ENCODE measurements around the gene HDAC4. TPM values are rescaled to one million over a fixed set of nuclear protein-coding genes. Genes with fewer than 3 reads are reported as not detected.

Gene HDAC4
- polyA plus RNA-seq, 2 of the 4 experiments (the other 2 are of a cell fraction): 8.6 to 10.4 TPM

DNA sequence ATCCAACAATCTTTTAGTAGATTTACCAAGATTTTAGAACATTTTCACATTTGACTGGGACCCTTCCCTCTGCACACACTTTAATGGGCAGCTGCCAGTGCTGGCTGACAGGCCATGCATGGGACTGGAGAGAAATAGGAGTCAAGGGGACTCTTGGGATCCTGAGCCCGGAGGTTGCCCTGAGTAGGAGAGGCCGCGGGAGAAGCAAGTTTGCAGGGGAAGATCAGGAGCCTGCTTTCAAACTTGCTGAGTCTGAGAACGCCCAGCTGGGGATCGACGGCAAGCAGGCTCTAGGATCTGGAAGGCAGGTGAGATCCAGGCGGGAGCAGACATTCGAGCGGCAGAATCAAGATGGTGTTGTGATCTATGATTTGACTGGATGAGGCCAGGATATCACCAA is 186.1 kb downstream of the HDAC4 start:
- H3K4me2 ChIP-seq: no peak overlapping the region
- CTCF ChIA-PET: interaction anchor here (1.0 kb wide), 1 partner anchor 38 kb away, joined by 4 read pairs; no protein-coding TSS in a partner anchor
- no peak overlapping the region for H3K27ac ChIP-seq
- DNase-seq (ENCODE audit: low read depth in 1 of 2, low spot score in 1 of 2) (no peak), ATAC-seq (no peak), FAIRE-seq (no peak)
- WGBS (ENCODE audit: missing lambda C conversion rate): 94% methylated on average over 9 of the region's 9 CpGs
- no peaks in the 10 kb centered on the region for H3K9me3 ChIP-seq
- no peak overlapping the region for H3K4me3 ChIP-seq
- 0 out of 3 replicates have a peak, but pooled peaks cover 7% of the 10 kb centered on the region for H3K4me1 ChIP-seq
- TF ChIP-seq, protein P1, sequence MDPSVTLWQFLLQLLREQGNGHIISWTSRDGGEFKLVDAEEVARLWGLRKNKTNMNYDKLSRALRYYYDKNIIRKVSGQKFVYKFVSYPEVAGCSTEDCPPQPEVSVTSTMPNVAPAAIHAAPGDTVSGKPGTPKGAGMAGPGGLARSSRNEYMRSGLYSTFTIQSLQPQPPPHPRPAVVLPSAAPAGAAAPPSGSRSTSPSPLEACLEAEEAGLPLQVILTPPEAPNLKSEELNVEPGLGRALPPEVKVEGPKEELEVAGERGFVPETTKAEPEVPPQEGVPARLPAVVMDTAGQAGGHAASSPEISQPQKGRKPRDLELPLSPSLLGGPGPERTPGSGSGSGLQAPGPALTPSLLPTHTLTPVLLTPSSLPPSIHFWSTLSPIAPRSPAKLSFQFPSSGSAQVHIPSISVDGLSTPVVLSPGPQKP (IDR thresholded peaks at IDR 0.05; ENCODE audit: low read depth, low read length): no peak
- TF ChIP-seq RNF2 (IDR thresholded peaks at IDR 0.05; ENCODE audit: borderline replicate concordance, low read depth): no peak
- TF ChIP-seq HEYL (CRISPR knock-in tag; IDR thresholded peaks at IDR 0.05): no peak
- TF ChIP-seq HOXA7 (CRISPR knock-in tag; IDR thresholded peaks at IDR 0.05): no peak
- no peak for TF ChIP-seq KDM5A (IDR thresholded peaks at IDR 0.05)
- TF ChIP-seq CHD4 (IDR thresholded peaks at IDR 0.05; ENCODE audit: borderline replicate concordance): no peak
- TF ChIP-seq MAZ (IDR thresholded peaks at IDR 0.05; ENCODE audit: borderline replicate concordance, low read depth, low read length): no peak
- no peak for TF ChIP-seq EHF (CRISPR knock-in tag; IDR thresholded peaks at IDR 0.05)
- TF ChIP-seq, protein P2, sequence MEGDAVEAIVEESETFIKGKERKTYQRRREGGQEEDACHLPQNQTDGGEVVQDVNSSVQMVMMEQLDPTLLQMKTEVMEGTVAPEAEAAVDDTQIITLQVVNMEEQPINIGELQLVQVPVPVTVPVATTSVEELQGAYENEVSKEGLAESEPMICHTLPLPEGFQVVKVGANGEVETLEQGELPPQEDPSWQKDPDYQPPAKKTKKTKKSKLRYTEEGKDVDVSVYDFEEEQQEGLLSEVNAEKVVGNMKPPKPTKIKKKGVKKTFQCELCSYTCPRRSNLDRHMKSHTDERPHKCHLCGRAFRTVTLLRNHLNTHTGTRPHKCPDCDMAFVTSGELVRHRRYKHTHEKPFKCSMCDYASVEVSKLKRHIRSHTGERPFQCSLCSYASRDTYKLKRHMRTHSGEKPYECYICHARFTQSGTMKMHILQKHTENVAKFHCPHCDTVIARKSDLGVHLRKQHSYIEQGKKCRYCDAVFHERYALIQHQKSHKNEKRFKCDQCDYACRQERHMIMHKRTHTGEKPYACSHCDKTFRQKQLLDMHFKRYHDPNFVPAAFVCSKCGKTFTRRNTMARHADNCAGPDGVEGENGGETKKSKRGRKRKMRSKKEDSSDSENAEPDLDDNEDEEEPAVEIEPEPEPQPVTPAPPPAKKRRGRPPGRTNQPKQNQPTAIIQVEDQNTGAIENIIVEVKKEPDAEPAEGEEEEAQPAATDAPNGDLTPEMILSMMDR (IDR thresholded peaks at IDR 0.05): no peak
- POLR2A ChIA-PET: no interaction called here

DNA sequence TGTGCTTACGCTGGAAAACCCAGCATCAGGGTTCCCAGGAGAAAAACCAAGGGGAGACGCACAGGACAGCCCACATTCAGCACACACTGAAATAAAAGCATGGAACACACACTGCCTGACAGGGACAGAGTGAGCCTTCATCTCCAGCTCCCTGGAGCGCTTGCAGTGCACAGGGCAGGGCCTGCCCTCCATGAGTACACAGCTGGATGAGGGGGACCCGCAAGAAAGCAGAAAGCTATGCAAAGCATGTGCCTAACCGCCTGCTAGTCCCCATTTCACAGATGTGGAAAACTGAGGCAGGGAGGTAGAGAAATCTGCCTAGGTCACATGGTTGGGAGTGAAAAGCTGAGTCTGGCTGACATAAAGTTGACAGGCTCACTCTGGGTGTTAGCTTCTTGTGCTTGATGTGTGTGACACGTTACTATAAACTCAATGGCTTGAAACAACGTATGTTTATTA is 187.1 kb downstream of the HDAC4 start:
- POLR2A ChIA-PET: no interaction called here
- Histone ChIP-seq H3K9me3 (no peaks in the 10 kb centered on the region), H3K4me3 (no peak overlapping the region), H3K4me1 (0 out of 3 replicates have a peak, but pooled peaks cover 7% of the 10 kb centered on the region), H3K27ac (no peak overlapping the region), H3K4me2 (no peak overlapping the region)
- CTCF ChIA-PET: interaction anchor here (1.3 kb wide), 1 partner anchor 10 kb away, joined by 3 read pairs; no protein-coding TSS in a partner anchor
- DNase-seq (ENCODE audit: low read depth in 1 of 2, low spot score in 1 of 2) (no peak), ATAC-seq (no peak), FAIRE-seq (no peak)
- 94% methylated on average over 7 of the region's 7 CpGs for WGBS (ENCODE audit: missing lambda C conversion rate)
- TF ChIP-seq EHMT2 (IDR thresholded peaks at IDR 0.05; ENCODE audit: low read depth) (no peak), CBX2 (IDR thresholded peaks at IDR 0.05; ENCODE audit: borderline replicate concordance, low read depth) (no peak), HOXB13 (CRISPR knock-in tag; IDR thresholded peaks at IDR 0.05; ENCODE audit: low read depth) (no peak)

DNA sequence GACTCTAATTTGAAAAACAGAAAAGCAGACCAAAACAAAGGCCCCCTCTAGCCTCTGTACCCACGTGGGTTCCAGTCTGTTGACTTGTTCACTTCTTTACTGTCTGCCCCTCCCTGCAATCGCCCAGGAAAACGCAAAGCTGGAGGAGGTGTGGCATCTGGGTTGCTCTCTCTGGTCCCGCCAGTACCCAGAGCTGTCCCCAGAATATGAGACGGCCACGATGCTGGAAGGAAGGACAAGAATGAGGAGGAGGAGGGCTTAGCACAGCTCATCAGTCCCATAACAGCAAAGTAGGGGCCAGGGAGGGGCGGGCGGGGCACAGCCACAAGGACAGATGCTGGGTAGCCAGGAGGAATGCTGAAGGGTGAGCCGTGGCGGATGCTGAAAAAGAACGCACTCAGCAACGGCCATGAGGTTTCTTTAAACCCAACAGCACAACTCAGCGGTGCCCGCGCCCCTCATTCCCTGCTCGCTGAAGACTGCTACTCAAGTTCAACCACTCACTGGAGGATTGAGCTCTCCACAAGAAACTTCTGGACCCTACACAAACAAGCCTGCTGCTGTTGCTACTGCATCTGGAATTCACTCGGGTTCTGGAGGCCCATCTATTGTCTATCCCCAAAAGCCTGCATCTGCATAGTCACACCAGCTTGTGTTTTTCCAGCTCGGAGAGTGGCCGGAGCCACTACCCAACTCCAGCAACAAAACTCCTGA is 187.7 kb downstream of the HDAC4 start:
- peak in 1 of 2 experiments; percentile 25; a peak in 1 of 6 replicates for ATAC-seq
- WGBS (ENCODE audit: missing lambda C conversion rate): 81% methylated on average over 17 of the region's 19 CpGs
- H3K4me2 ChIP-seq: no peak overlapping the region
- FAIRE-seq: no peak
- no peak overlapping the region for H3K4me3 ChIP-seq
- no peaks in the 10 kb centered on the region for H3K9me3 ChIP-seq
- POLR2A ChIA-PET: no interaction called here
- no peak for DNase-seq (ENCODE audit: low read depth in 1 of 2, low spot score in 1 of 2)
- TF ChIP-seq, protein P2 (IDR thresholded peaks at IDR 0.05): no peak
- TF ChIP-seq CHD2 (IDR thresholded peaks at IDR 0.05; ENCODE audit: low read length, partially characterized antibody): no peak
- TF ChIP-seq, protein P3, sequence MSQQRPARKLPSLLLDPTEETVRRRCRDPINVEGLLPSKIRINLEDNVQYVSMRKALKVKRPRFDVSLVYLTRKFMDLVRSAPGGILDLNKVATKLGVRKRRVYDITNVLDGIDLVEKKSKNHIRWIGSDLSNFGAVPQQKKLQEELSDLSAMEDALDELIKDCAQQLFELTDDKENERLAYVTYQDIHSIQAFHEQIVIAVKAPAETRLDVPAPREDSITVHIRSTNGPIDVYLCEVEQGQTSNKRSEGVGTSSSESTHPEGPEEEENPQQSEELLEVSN (IDR thresholded peaks at IDR 0.05; ENCODE audit: borderline replicate concordance, low read depth): no peak
- CTCF ChIA-PET: interaction anchor here (1.1 to 1.3 kb wide), 2 partner anchors 9 to 11 kb away, joined by 3 to 4 read pairs; no protein-coding TSS in a partner anchor
- H3K4me1 ChIP-seq: 0 out of 3 replicates have a peak, but pooled peaks cover 7% of the 10 kb centered on the region
- H3K27ac ChIP-seq: no peak overlapping the region

Data from A549 (cell line).